ENCODE results near the gene RASSF8.

GRCh38 chr12:25939606-25940005, 18.9 kb upstream of the RASSF8 start:
- TF ChIP-seq CTCF (IDR thresholded peaks at IDR 0.05; ENCODE audit: control extremely low read depth in 1 of 3, insufficient read depth in 1 of 3, low read depth in 1 of 3, low read length in 3 of 3) (no peak), SIN3A (conservative IDR thresholded peaks at IDR 0.05 in 1 of 2, IDR thresholded peaks at IDR 0.05 in 1 of 2; ENCODE audit: low read depth in 1 of 2, low read length in 2 of 2) (no peak), EZH2 (IDR thresholded peaks at IDR 0.05; ENCODE audit: low read depth, low read length, severe bottlenecking) (no peak), POLR2A (IDR thresholded peaks at IDR 0.05; ENCODE audit: control extremely low read depth in 1 of 2, low read depth in 2 of 2, low read length in 2 of 2) (no peak)
